Astrocyte (in vitro differentiated cells and primary cell): ENCODE results near the gene CAMK1D. TPM values are rescaled to one million over a fixed set of nuclear protein-coding genes. Genes with fewer than 3 reads are reported as not detected.

ENCODE experiments used
- DNase-seq: peaks from one replicate; pipeline ENCODE4 v3.0.0-alpha.2; 2010; ENCODE audit warnings: low read depth
- FAIRE-seq: peaks from 2 replicates; lab custom pipeline; 2011; peaks lifted over from hg19 to GRCh38; lab: Jason Lieb, UNC
- H2AFZ ChIP-seq: 2 replicates; pipeline ENCODE4 v1.6.0; 2012; ENCODE audit warnings: low read depth, low read length, inconsistent platforms
- H3K27ac ChIP-seq: 2 replicates; pipeline ENCODE4 v1.5.1; 2011; ENCODE audit warnings: low read depth, low read length, inconsistent platforms
- H3K27me3 ChIP-seq: 2 replicates; pipeline ENCODE4 v1.6.0; 2011; ENCODE audit warnings: low read length, inconsistent platforms; ENCODE audit not compliant: insufficient read depth
- H3K36me3 ChIP-seq: 2 replicates; pipeline ENCODE4 v1.5.1; 2011; ENCODE audit warnings: low read length, inconsistent platforms; ENCODE audit not compliant: insufficient read depth
- H3K4me1 ChIP-seq: 2 replicates; pipeline ENCODE4 v1.5.1; 2011; ENCODE audit warnings: low read length, inconsistent platforms; ENCODE audit not compliant: insufficient read depth
- H3K4me2 ChIP-seq: 2 replicates; pipeline ENCODE4 v1.6.0; 2012; ENCODE audit warnings: low read length, inconsistent platforms
- H3K4me3 ChIP-seq: 2 replicates; pipeline ENCODE4 v1.5.1; 2011; ENCODE audit warnings: low read depth, mild to moderate bottlenecking, low read length, inconsistent platforms; ENCODE audit not compliant: insufficient read depth
- H3K79me2 ChIP-seq: 2 replicates; pipeline ENCODE4 v1.6.0; 2012; ENCODE audit warnings: mild to moderate bottlenecking, low read length, inconsistent platforms; ENCODE audit not compliant: insufficient read depth
- H3K9ac ChIP-seq: 2 replicates; pipeline ENCODE4 v1.6.0; 2012; ENCODE audit warnings: mild to moderate bottlenecking, low read length, inconsistent platforms
- H3K9me3 ChIP-seq: 2 replicates; pipeline ENCODE4 v1.5.1; 2012; ENCODE audit warnings: low read depth, mild to moderate bottlenecking, low read length, inconsistent platforms; ENCODE audit not compliant: insufficient read depth
- H4K20me1 ChIP-seq: 2 replicates; pipeline ENCODE4 v1.6.0; 2012; ENCODE audit warnings: low read length, inconsistent platforms; ENCODE audit not compliant: insufficient read depth
- H3K27ac Mint-ChIP-seq: one replicate; pipeline ENCODE4 v1.8.0; 2021; ENCODE audit warnings: mild to moderate bottlenecking, mixed read lengths; ENCODE audit not compliant: unreplicated experiment
- H3K27me3 Mint-ChIP-seq: one replicate; pipeline ENCODE4 v1.8.0; 2021; ENCODE audit warnings: low read depth, mixed read lengths; ENCODE audit not compliant: unreplicated experiment
- H3K36me3 Mint-ChIP-seq: one replicate; pipeline ENCODE4 v1.8.0; 2021; ENCODE audit warnings: low read depth, mixed read lengths; ENCODE audit not compliant: unreplicated experiment
- H3K4me1 Mint-ChIP-seq: one replicate; pipeline ENCODE4 v1.8.0; 2021; ENCODE audit warnings: low read depth, mixed read lengths; ENCODE audit not compliant: unreplicated experiment
- H3K4me3 Mint-ChIP-seq: one replicate; pipeline ENCODE4 v1.8.0; 2021; ENCODE audit warnings: mild to moderate bottlenecking, moderate library complexity, mixed read lengths; ENCODE audit not compliant: unreplicated experiment
- H3K9me3 Mint-ChIP-seq: one replicate; pipeline ENCODE4 v1.8.0; 2021; ENCODE audit warnings: mild to moderate bottlenecking, mixed read lengths; ENCODE audit not compliant: unreplicated experiment
- EZH2 ChIP-seq: IDR thresholded peaks from 2 replicates; pipeline ENCODE4 v1.6.1; 2012; ENCODE audit warnings: mild to moderate bottlenecking, low read length, inconsistent platforms; ENCODE audit not compliant: insufficient read depth
- total RNA-seq: library from RNA; stranded (reverse); gene quantifications from 2 replicates; pipeline ENCODE4 v1.2.1, GENCODE V29; 2021
- TF ChIP-seq, protein P1 (sequence below): IDR thresholded peaks from 2 replicates; pipeline ENCODE4 v1.5.1; 2011; ENCODE audit warnings: low read depth, mild to moderate bottlenecking, inconsistent platforms, low read length, moderate library complexity; ENCODE audit not compliant: insufficient read depth

CAMK1D gene
- total RNA-seq, 1 donor from 2014 or later, result 23.6 TPM

DNA sequence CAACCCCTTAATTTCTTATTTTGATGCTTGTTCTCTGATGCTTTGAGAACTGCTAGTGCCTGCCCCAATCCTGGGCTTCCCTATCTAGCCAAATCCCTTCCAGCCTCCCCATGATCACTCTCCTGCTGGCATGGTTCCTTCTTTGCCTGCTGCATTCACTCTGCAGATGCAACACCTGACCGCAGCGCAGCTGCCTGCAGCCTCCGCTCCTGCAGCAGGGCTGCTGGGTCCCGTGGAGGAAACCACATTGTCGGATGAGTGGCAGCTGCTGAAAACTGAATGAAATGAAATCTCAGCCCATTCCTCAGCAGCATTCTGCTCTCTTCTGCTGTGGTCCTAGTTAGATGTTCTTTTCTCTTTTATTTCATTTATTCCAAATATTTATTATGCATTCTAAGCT lies 331.9 kb downstream of the CAMK1D start:
- DNase-seq (no peak), FAIRE-seq (no peak)
- H3K9me3 Mint-ChIP-seq, result no peaks in the 10 kb centered on the region
- H3K27me3 Mint-ChIP-seq, result no peaks in the 10 kb centered on the region
- H3K4me3 Mint-ChIP-seq, result no peak overlapping the region
- Histone ChIP-seq H3K79me2 (no peaks in the 10 kb centered on the region), H3K4me2 (no peak overlapping the region), H3K36me3 (no peaks in the 10 kb centered on the region), H3K9ac (no peak overlapping the region), H3K27ac (no peak overlapping the region), H3K4me3 (no peak overlapping the region), H2AFZ (no peak overlapping the region), H3K27me3 (no peaks in the 10 kb centered on the region), H4K20me1 (no peaks in the 10 kb centered on the region), H3K9me3 (no peaks in the 10 kb centered on the region), H3K4me1 (peaks cover 7% of the 10 kb centered on the region)
- peaks cover 2% of the 10 kb centered on the region for H3K36me3 Mint-ChIP-seq
- H3K4me1 Mint-ChIP-seq, result peaks cover 21% of the 10 kb centered on the region
- H3K27ac Mint-ChIP-seq, result no peak overlapping the region
- TF ChIP-seq EZH2, result no peak
- TF ChIP-seq, protein P1, sequence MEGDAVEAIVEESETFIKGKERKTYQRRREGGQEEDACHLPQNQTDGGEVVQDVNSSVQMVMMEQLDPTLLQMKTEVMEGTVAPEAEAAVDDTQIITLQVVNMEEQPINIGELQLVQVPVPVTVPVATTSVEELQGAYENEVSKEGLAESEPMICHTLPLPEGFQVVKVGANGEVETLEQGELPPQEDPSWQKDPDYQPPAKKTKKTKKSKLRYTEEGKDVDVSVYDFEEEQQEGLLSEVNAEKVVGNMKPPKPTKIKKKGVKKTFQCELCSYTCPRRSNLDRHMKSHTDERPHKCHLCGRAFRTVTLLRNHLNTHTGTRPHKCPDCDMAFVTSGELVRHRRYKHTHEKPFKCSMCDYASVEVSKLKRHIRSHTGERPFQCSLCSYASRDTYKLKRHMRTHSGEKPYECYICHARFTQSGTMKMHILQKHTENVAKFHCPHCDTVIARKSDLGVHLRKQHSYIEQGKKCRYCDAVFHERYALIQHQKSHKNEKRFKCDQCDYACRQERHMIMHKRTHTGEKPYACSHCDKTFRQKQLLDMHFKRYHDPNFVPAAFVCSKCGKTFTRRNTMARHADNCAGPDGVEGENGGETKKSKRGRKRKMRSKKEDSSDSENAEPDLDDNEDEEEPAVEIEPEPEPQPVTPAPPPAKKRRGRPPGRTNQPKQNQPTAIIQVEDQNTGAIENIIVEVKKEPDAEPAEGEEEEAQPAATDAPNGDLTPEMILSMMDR, result no peak

DNA sequence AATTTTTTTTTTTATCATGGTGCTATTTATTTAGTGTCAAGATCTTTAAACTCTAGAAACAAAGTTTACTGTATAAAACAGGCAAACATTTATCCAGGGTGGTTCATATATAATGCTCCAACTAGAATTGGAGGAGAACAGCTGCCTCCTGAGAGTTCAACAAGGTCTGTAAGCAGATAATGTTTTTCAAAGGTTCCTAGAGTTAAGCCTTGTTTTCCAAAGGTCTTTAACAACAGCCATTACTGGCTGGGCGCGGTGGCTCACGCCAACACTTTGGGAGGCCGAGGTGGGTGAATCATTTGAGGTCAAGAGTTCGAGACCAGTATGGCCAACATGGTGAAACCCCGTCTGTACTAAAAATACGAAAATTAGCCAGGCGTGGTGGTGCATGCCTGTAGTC lies 335.4 kb downstream of the CAMK1D start:
- Histone ChIP-seq H4K20me1 (no peaks in the 10 kb centered on the region), H3K4me3 (no peak overlapping the region), H3K27ac (no peak overlapping the region), H3K9ac (no peak overlapping the region), H3K27me3 (no peaks in the 10 kb centered on the region), H3K4me1 (peaks cover 7% of the 10 kb centered on the region), H3K9me3 (no peaks in the 10 kb centered on the region), H2AFZ (no peak overlapping the region), H3K79me2 (no peaks in the 10 kb centered on the region), H3K4me2 (no peak overlapping the region), H3K36me3 (no peaks in the 10 kb centered on the region)
- H3K9me3 Mint-ChIP-seq, result no peaks in the 10 kb centered on the region
- H3K27me3 Mint-ChIP-seq, result peaks cover 4% of the 10 kb centered on the region
- TF ChIP-seq, protein P1, result no peak
- no peak for TF ChIP-seq EZH2
- DNase-seq (no peak), FAIRE-seq (no peak)
- peaks cover 21% of the 10 kb centered on the region for H3K4me1 Mint-ChIP-seq
- no peak overlapping the region for H3K27ac Mint-ChIP-seq
- peaks cover 2% of the 10 kb centered on the region for H3K36me3 Mint-ChIP-seq
- no peak overlapping the region for H3K4me3 Mint-ChIP-seq

GRCh38 chr10:12685261-12686058 lies 336.1 kb downstream of the CAMK1D start:
- FAIRE-seq, result no peak
- Mint-ChIP-seq H3K36me3 (no peaks in the 10 kb centered on the region), H3K9me3 (no peaks in the 10 kb centered on the region), H3K27me3 (peaks cover 4% of the 10 kb centered on the region), H3K27ac (no peak overlapping the region), H3K4me1 (peaks cover 17% of the 10 kb centered on the region), H3K4me3 (no peak overlapping the region)
- H3K9ac ChIP-seq, result no peak overlapping the region
- H3K36me3 ChIP-seq, result no peaks in the 10 kb centered on the region
- H3K4me1 ChIP-seq, result peaks cover 7% of the 10 kb centered on the region
- H3K9me3 ChIP-seq, result no peaks in the 10 kb centered on the region
- H3K4me3 ChIP-seq, result no peak overlapping the region
- no peak overlapping the region for H3K27ac ChIP-seq
- no peaks in the 10 kb centered on the region for H4K20me1 ChIP-seq
- no peak for DNase-seq
- H3K4me2 ChIP-seq, result no peak overlapping the region
- no peak overlapping the region for H2AFZ ChIP-seq
- H3K79me2 ChIP-seq, result peaks cover 3% of the 10 kb centered on the region
- TF ChIP-seq, protein P1, result no peak
- no peak for TF ChIP-seq EZH2
- H3K27me3 ChIP-seq, result no peaks in the 10 kb centered on the region
